Loucy (cell line): ENCODE measurements around the gene UNC5A.

Source experiments
- H2AFZ ChIP-seq: fragments of 200-600 bp; sonication (generic); 2 replicates; pipeline ENCODE4 v1.6.0; 2016; ENCODE audit warnings: antibody characterized with exemption, mild to moderate bottlenecking, low read length, moderate library complexity
- H3F3A ChIP-seq: fragments of 200-600 bp; 2 replicates; pipeline ENCODE4 v1.6.0; 2016; ENCODE audit warnings: antibody characterized with exemption, low read depth, mild to moderate bottlenecking
- H3K27me3 ChIP-seq: fragments of 200-600 bp; sonication (generic); 2 replicates; pipeline ENCODE4 v1.6.1; 2014; ENCODE audit warnings: low read length, mild to moderate bottlenecking; ENCODE audit not compliant: insufficient read depth, poor library complexity, severe bottlenecking
- H3K36me3 ChIP-seq: fragments of 200-600 bp; sonication (generic); 2 replicates; pipeline ENCODE4 v1.6.1; 2016; ENCODE audit warnings: low read length; ENCODE audit not compliant: insufficient read depth
- H3K4me1 ChIP-seq: fragments of 200-600 bp; sonication (generic); 2 replicates; pipeline ENCODE4 v1.5.1; 2014; ENCODE audit warnings: low read length, mild to moderate bottlenecking; ENCODE audit not compliant: insufficient read depth, poor library complexity, severe bottlenecking
- H3K4me2 ChIP-seq: fragments of 200-600 bp; sonication (generic); 2 replicates; pipeline ENCODE4 v1.6.0; 2014; ENCODE audit warnings: antibody characterized with exemption, low read length, low read depth, mild to moderate bottlenecking; ENCODE audit not compliant: poor library complexity, severe bottlenecking
- H3K4me3 ChIP-seq: fragments of 200-600 bp; sonication (generic); 2 replicates; pipeline ENCODE4 v1.5.1; 2014; ENCODE audit warnings: low read length, mild to moderate bottlenecking, mixed read lengths; ENCODE audit not compliant: poor library complexity, severe bottlenecking
- H3K79me2 ChIP-seq: fragments of 200-600 bp; sonication (generic); 2 replicates; pipeline ENCODE4 v1.6.1; 2014; ENCODE audit warnings: low read length; ENCODE audit not compliant: insufficient read depth
- H3K9ac ChIP-seq: fragments of 200-600 bp; sonication (generic); 2 replicates; pipeline ENCODE4 v1.6.0; 2014; ENCODE audit warnings: mild to moderate bottlenecking, low read depth, low read length, moderate library complexity; ENCODE audit not compliant: poor library complexity, severe bottlenecking
- H3K9me2 ChIP-seq: fragments of 200-600 bp; sonication (generic); replicated peaks from 2 replicates; pipeline ENCODE4 v1.6.1; 2016; ENCODE audit warnings: low read depth, low read length, mixed read lengths
- H3K9me3 ChIP-seq: fragments of 200-600 bp; sonication (generic); 2 replicates; pipeline ENCODE4 v1.6.1; 2014; ENCODE audit warnings: mild to moderate bottlenecking, antibody characterized with exemption, low read length, low read depth; ENCODE audit not compliant: insufficient read depth
- H4K20me1 ChIP-seq: fragments of 200-600 bp; sonication (generic); 2 replicates; pipeline ENCODE4 v1.6.0; 2014; ENCODE audit warnings: antibody characterized with exemption, low read length, mild to moderate bottlenecking; ENCODE audit not compliant: insufficient read depth, poor library complexity, severe bottlenecking
- CTCF ChIP-seq: fragments of 200-600 bp; sonication (generic); conservative IDR thresholded peaks from 2 replicates; pipeline ENCODE4 v1.5.1; 2014; ENCODE audit warnings: mild to moderate bottlenecking, antibody characterized with exemption, low read length
- EZH2phosphoT487 ChIP-seq: fragments of 200-600 bp; IDR thresholded peaks from 2 replicates; pipeline ENCODE4 v1.6.1; 2018; ENCODE audit warnings: antibody characterized with exemption, mild to moderate bottlenecking, moderate library complexity, borderline replicate concordance

The UNC5A gene

GRCh38 chr5:176765687-176766086 lies 44.7 kb upstream of the UNC5A start:
- no peaks in the 10 kb centered on the region for H3K36me3 ChIP-seq
- no peaks in the 10 kb centered on the region for H3K9me2 ChIP-seq
- no peaks in the 10 kb centered on the region for H3K9me3 ChIP-seq
- H3K4me1 ChIP-seq: no peaks in the 10 kb centered on the region
- TF ChIP-seq EZH2phosphoT487 (no peak), CTCF (no peak)
- H3K4me3 ChIP-seq: no peak overlapping the region
- H3K4me2 ChIP-seq: no peak overlapping the region
- H4K20me1 ChIP-seq: no peaks in the 10 kb centered on the region
- no peak overlapping the region for H3K9ac ChIP-seq
- H3K27me3 ChIP-seq: no peaks in the 10 kb centered on the region
- H3K79me2 ChIP-seq: no peaks in the 10 kb centered on the region
- no peaks in the 10 kb centered on the region for H3F3A ChIP-seq
- H2AFZ ChIP-seq: no peak overlapping the region

GRCh38 chr5:176768174-176768970 lies 42.0 kb upstream of the UNC5A start:
- Histone ChIP-seq H3K79me2 (no peaks in the 10 kb centered on the region), H3F3A (no peaks in the 10 kb centered on the region), H3K9ac (no peak overlapping the region), H3K9me3 (no peaks in the 10 kb centered on the region), H3K4me2 (no peak overlapping the region), H4K20me1 (no peaks in the 10 kb centered on the region), H3K27me3 (no peaks in the 10 kb centered on the region), H3K36me3 (no peaks in the 10 kb centered on the region), H3K4me3 (no peak overlapping the region), H3K4me1 (no peaks in the 10 kb centered on the region), H3K9me2 (no peaks in the 10 kb centered on the region), H2AFZ (no peak overlapping the region)
- no peak for TF ChIP-seq CTCF
- no peak for TF ChIP-seq EZH2phosphoT487

GRCh38 chr5:176769911-176770310 lies 40.4 kb upstream of the UNC5A start:
- no peaks in the 10 kb centered on the region for H4K20me1 ChIP-seq
- no peaks in the 10 kb centered on the region for H3K9me2 ChIP-seq
- no peak overlapping the region for H3K9ac ChIP-seq
- H3K9me3 ChIP-seq: no peaks in the 10 kb centered on the region
- H3K79me2 ChIP-seq: no peaks in the 10 kb centered on the region
- H3K36me3 ChIP-seq: no peaks in the 10 kb centered on the region
- H3K4me2 ChIP-seq: no peak overlapping the region
- H2AFZ ChIP-seq: no peak overlapping the region
- no peaks in the 10 kb centered on the region for H3F3A ChIP-seq
- no peaks in the 10 kb centered on the region for H3K4me1 ChIP-seq
- no peak overlapping the region for H3K4me3 ChIP-seq
- H3K27me3 ChIP-seq: no peaks in the 10 kb centered on the region
- TF ChIP-seq CTCF (no peak), EZH2phosphoT487 (no peak)
